Fibroblast of peridontal ligament (primary cell): ENCODE measurements around the gene PNLIPRP2.

Experiments used
- DNase-seq: peaks from one replicate; pipeline ENCODE4 v3.0.0-alpha.2; 2010; ENCODE audit errors: extremely low read depth

The PNLIPRP2 gene

DNA sequence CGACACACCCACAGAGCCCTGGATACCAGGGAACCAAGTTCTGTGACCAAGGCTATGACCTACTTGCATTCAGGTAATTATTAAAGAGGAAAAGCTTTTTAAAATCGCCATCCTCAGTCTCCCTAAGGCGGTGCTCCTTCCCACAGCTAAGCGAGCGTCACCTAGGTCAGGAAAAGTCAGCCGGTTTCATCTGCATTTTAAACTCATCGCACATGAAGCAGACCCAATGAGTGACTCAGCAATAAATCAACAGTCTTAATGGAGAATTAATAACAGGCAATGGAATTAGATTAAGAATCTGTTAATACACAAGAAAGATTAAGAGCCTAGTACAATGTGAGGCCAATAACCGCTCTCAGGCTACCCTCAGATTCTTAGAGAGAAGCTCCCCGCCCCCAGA is 62.4 kb downstream of the PNLIPRP2 start:
- no peak for DNase-seq

DNA sequence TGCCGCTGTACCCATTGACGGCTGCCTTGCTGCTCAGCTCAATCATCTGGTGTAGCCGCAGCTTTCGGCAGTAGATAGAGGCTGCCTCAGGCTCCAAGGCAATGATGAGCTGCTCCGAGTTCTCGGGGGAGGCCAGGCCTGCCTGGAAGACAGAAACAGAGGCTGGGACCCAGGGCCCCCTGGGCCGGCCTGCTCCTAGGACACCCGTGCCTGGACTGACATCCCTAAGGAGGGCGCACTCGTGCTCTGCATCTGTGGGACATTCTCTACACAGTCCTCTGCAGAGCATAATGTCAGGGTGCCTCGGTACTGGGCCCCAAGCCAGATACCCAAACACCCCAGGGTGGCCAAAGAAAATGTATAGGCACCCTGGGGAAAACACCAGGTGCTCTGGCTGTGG is 63.1 kb downstream of the PNLIPRP2 start:
- DNase-seq = no peak

GRCh38 chr10:116684781-116685180 is 64.0 kb downstream of the PNLIPRP2 start:
- no peak for DNase-seq

GRCh38 chr10:116685807-116686206 is 65.1 kb downstream of the PNLIPRP2 start:
- no peak for DNase-seq

DNA sequence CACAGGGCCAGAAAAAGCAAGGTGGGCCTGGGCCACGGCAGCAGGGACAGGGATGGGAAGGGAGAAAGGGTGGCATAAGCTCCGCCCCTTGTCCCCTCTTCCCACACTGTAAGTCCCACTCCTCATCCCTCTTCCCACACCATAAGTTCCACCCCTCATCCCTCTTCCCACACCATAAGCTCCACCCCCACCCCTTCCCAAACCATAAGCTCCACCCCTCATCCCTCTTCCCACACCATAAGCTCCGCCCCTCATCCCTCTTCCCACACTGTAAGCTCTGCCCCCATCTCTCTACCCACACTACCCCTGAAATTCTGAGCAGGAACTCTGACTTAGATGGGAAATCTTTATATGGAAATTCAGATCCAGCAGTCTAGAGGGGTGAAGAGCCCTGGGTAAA is 65.9 kb downstream of the PNLIPRP2 start:
- no peak for DNase-seq

GRCh38 chr10:116687633-116688032 is 66.9 kb downstream of the PNLIPRP2 start:
- no peak for DNase-seq

- no peak for DNase-seq
These were observed 67.5 kb downstream of the PNLIPRP2 start for GRCh38 chr10:116688241-116688711.

- DNase-seq = peak; percentile 44
These were observed 68.2 kb downstream of the PNLIPRP2 start for GRCh38 chr10:116688741-116689495.

DNA sequence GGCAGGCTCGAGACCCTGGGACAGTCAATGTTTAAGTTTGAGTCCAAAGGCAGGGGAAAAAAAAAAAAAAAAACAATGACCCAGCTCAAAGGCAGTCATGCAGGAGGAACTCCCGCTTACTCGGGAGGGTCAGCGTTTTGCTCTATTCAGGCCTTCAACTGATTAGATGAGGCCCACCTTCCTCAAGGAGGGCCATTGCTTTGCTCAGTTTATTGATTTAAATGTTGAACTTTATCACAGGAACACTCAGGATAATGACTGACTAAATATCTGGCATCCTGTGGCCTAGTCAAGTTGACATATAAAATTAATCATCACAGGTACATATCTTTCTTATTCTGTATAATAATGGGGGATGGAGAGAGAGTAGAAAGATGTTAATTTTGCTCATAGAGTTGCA is 69.0 kb downstream of the PNLIPRP2 start:
- no peak for DNase-seq

GRCh38 chr10:116690356-116691322 is 69.9 kb downstream of the PNLIPRP2 start:
- DNase-seq = no peak

- DNase-seq = peak; percentile 40
These were observed 70.9 kb downstream of the PNLIPRP2 start for GRCh38 chr10:116691635-116692034.

DNA sequence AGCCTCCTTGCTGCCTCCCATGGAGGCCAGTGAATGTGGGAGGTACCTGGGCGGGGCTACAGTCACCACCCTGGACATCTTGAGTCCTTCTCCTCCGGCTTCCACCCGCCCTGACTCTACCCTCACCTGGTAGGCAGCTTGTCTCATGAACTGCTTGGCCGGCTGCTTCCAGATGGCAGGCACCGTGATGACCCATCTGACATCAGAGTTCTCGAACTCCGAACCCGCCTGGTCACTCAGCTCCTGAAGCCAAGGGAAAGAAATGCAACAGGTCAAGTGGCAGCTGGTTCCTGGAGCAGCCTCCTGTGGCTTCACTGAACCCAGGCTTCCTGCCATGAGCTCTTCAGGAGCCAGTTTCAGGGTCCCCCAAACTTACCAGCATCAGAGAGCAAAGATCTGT is 71.5 kb downstream of the PNLIPRP2 start:
- no peak for DNase-seq

GRCh38 chr10:116694243-116694926 is 73.6 kb downstream of the PNLIPRP2 start:
- DNase-seq = no peak
